AG08395 (cell line): Measurements from ENCODE around the gene CEP164.

ENCODE experiments used
- DNase-seq: peaks from one replicate; pipeline ENCODE4 v3.0.0; 2012; ENCODE audit warnings: mixed read lengths, low spot score

The CEP164 gene

GRCh38 chr11:117462864-117463247 lies 135.2 kb downstream of the CEP164 start:
- DNase-seq, result no peak
